Activated CD8-positive, alpha-beta T cell treated with anti-CD3 and anti-CD28 coated beads for 36 hours (primary cell): Measurements from ENCODE around the gene ZDHHC16. TPM values are rescaled to one million over a fixed set of nuclear protein-coding genes. Genes with fewer than 3 reads are reported as not detected.

Source experiments
- ATAC-seq: fragments of 200-7000 bp; cut with Tn5 transposase; one replicate; pipeline ENCODE4 v1.10.0; 2021; ENCODE audit warnings: mild to moderate bottlenecking, moderate library complexity
- CTCF ChIA-PET: fragments of 350-600 bp; sonication (Branson Sonifier 250); formaldehyde crosslinking; loops from one replicate; lab custom pipeline; 2021; ENCODE audit warnings: antibody characterized with exemption; lab: Charles Lee
- POLR2A ChIA-PET: fragments of 350-600 bp; sonication (Branson Sonifier 250); formaldehyde crosslinking; loops from one replicate; lab custom pipeline; 2021; ENCODE audit warnings: antibody characterized with exemption; lab: Charles Lee
- DNase-seq: peaks from one replicate; pipeline ENCODE4 v3.0.0-alpha.2; 2020
- H3K27ac Mint-ChIP-seq: one replicate; pipeline ENCODE4 v1.8.0; 2021; ENCODE audit warnings: mild to moderate bottlenecking, mixed read lengths
- H3K27me3 Mint-ChIP-seq: one replicate; pipeline ENCODE4 v1.8.0; 2021; ENCODE audit warnings: mixed read lengths
- H3K36me3 Mint-ChIP-seq: one replicate; pipeline ENCODE4 v1.8.0; 2021; ENCODE audit warnings: low read depth, mixed read lengths
- H3K4me1 Mint-ChIP-seq: one replicate; pipeline ENCODE4 v1.8.0; 2021; ENCODE audit warnings: low read depth, mixed read lengths
- H3K4me3 Mint-ChIP-seq: one replicate; pipeline ENCODE4 v1.8.0; 2021; ENCODE audit warnings: mild to moderate bottlenecking, moderate library complexity, mixed read lengths
- H3K9me3 Mint-ChIP-seq: one replicate; pipeline ENCODE4 v1.8.0; 2021; ENCODE audit warnings: mixed read lengths
- CTCF ChIP-seq: fragments of 200-600 bp; IDR thresholded peaks from one replicate; pipeline ENCODE4 v1.8.0; 2022; ENCODE audit warnings: antibody characterized with exemption, mild to moderate bottlenecking
- intact Hi-C: fragments of 100-400 bp; cut with micrococcal nuclease; formaldehyde crosslinking; loops from one replicate; pipeline ENCODE4 v1.10.0; 2022
- total RNA-seq, 2 experiments: library from RNA; stranded (reverse); gene quantifications; one replicate each; pipeline ENCODE4 v1.2.3, GENCODE V29; 2021

Gene ZDHHC16
- 10 to 100 TPM; 23.8 to 25.2 TPM for total RNA-seq

- H3K4me1 Mint-ChIP-seq: peaks cover 42% of the 10 kb centered on the region
- POLR2A ChIA-PET: interaction anchor here (1.3 to 4.6 kb wide), 5 partner anchors 8 to 33 kb away, joined by 4 to 26 read pairs (median 7); no protein-coding TSS in a partner anchor
- peak within 1 kb of the TSS; percentile 85 for H3K27ac Mint-ChIP-seq
These were observed at the start of gene ZDHHC16, which contains the start of gene EXOSC1 for GRCh38 chr10:97445722-97446639. ZDHHC16 (plus strand) TSS chr10:97446175; CDS start chr10:97451676, 5,501 bp downstream. EXOSC1 (minus strand) TSS chr10:97446006; CDS start chr10:97445985, 21 bp downstream.

GRCh38 chr10:97399843-97400545, 46.0 kb upstream of the ZDHHC16 start:
- ATAC-seq (peak; percentile 18), DNase-seq (peak; percentile 68)
- H3K27me3 Mint-ChIP-seq: no peaks in the 10 kb centered on the region
- CTCF ChIA-PET: interaction anchor here (0.9 to 4.4 kb wide), 11 partner anchors 10 to 287 kb away, joined by 3 to 30 read pairs (median 5); partner anchors contain the start of gene AVPI1
- no peak for TF ChIP-seq CTCF
- H3K36me3 Mint-ChIP-seq: peaks cover 15% of the 10 kb centered on the region
- no peaks in the 10 kb centered on the region for H3K9me3 Mint-ChIP-seq
- POLR2A ChIA-PET: interaction anchor here (0.5 to 1.9 kb wide), 13 partner anchors 9 to 120 kb away, joined by 3 to 7 read pairs (median 3); no protein-coding TSS in a partner anchor
- intact Hi-C loops: loop anchor here (10.0 kb wide), 1 partner anchor 95 kb away; the partner anchor contains the start of genes MMS19 and UBTD1
- peak overlapping the region; percentile 89 for H3K4me3 Mint-ChIP-seq
- peaks cover 5% of the 10 kb centered on the region for H3K4me1 Mint-ChIP-seq
- peak overlapping the region; percentile 79 for H3K27ac Mint-ChIP-seq

More at GRCh38 chr10:97445722-97446639, at the start of gene ZDHHC16, which contains the start of gene EXOSC1:
- Mint-ChIP-seq H3K9me3 (no peaks in the 10 kb centered on the region), H3K36me3 (peaks cover 15% of the 10 kb centered on the region), H3K27me3 (no peaks in the 10 kb centered on the region), H3K4me3 (peak within 1 kb of the TSS; percentile 97)
- CTCF ChIA-PET: interaction anchor here (0.8 to 1.9 kb wide), 8 partner anchors 11 to 46 kb away, joined by 3 to 13 read pairs (median 4); partner anchors contain the start of gene RRP12
- DNase-seq: peak; percentile 98
- intact Hi-C loops: no loop called here
- TF ChIP-seq CTCF: no peak
- peak; percentile 94 for ATAC-seq

- intact Hi-C loops: loop anchor here (10.0 kb wide), 1 partner anchor 94 kb away; the partner anchor contains the start of genes MMS19 and UBTD1
- H3K9me3 Mint-ChIP-seq: no peaks in the 10 kb centered on the region
- ATAC-seq (peak; percentile 98), DNase-seq (peak; percentile 93)
- no peak for TF ChIP-seq CTCF
- peaks cover 5% of the 10 kb centered on the region for H3K4me1 Mint-ChIP-seq
- no peaks in the 10 kb centered on the region for H3K27me3 Mint-ChIP-seq
- ChIA-PET CTCF (interaction anchor here (0.7 to 4.4 kb wide), 16 partner anchors 9 to 286 kb away, joined by 3 to 30 read pairs (median 4); partner anchors contain the start of gene AVPI1), POLR2A (interaction anchor here (0.8 to 1.9 kb wide), 16 partner anchors 9 to 121 kb away, joined by 3 to 7 read pairs (median 4); no protein-coding TSS in a partner anchor)
- H3K36me3 Mint-ChIP-seq: peaks cover 12% of the 10 kb centered on the region
- H3K27ac Mint-ChIP-seq: peak within 1 kb of the TSS; percentile 79
- peak within 1 kb of the TSS; percentile 89 for H3K4me3 Mint-ChIP-seq
These were observed 45.1 kb upstream of the ZDHHC16 start, which contains the start of gene RRP12 for GRCh38 chr10:97400665-97401454. RRP12 (minus strand) TSS chr10:97401340; CDS start chr10:97401231, 109 bp downstream.

- peak overlapping the region; percentile 89 for H3K4me3 Mint-ChIP-seq
- no peak for ATAC-seq
- POLR2A ChIA-PET: interaction anchor here (0.9 to 1.5 kb wide), 9 partner anchors 8 to 42 kb away, joined by 3 to 7 read pairs (median 5); no protein-coding TSS in a partner anchor
- intact Hi-C loops: loop anchor here (10.0 kb wide), 1 partner anchor 93 kb away; the partner anchor contains the start of genes MMS19 and UBTD1
- H3K4me1 Mint-ChIP-seq: peaks cover 5% of the 10 kb centered on the region
- H3K27ac Mint-ChIP-seq: peak overlapping the region; percentile 79
- CTCF ChIA-PET: interaction anchor here (0.7 to 4.4 kb wide), 12 partner anchors 10 to 152 kb away, joined by 3 to 30 read pairs (median 5); no protein-coding TSS in a partner anchor
- no peak for TF ChIP-seq CTCF
- peaks cover 7% of the 10 kb centered on the region for H3K36me3 Mint-ChIP-seq
- no peaks in the 10 kb centered on the region for H3K9me3 Mint-ChIP-seq
- H3K27me3 Mint-ChIP-seq: no peaks in the 10 kb centered on the region
- DNase-seq: no peak
These were observed 44.5 kb upstream of the ZDHHC16 start for GRCh38 chr10:97401455-97401919.
